A673 (cell line): Measurements from ENCODE around the gene ZNF184. TPM values are rescaled to one million over a fixed set of nuclear protein-coding genes. Genes with fewer than 3 reads are reported as not detected.

ENCODE experiments used
- BruUV-seq: library from RNA; stranded (reverse); fragments of 400-500 nt; replicated peaks from 2 replicates; lab custom pipeline; 2021; lab: Mats Ljungman, UMichigan
- CTCF ChIA-PET: fragments of 300-600 bp; sonication (Branson Sonifier 250); formaldehyde crosslinking; loops from one replicate; lab custom pipeline; 2022; ENCODE audit warnings: antibody characterized with exemption; lab: Charles Lee
- POLR2A ChIA-PET: fragments of 300-600 bp; sonication (Branson Sonifier 250); formaldehyde crosslinking; loops from one replicate; lab custom pipeline; 2022; ENCODE audit warnings: antibody characterized with exemption; ENCODE audit not compliant: low non-redundant PET; lab: Charles Lee
- DNase-seq: peaks from one replicate; pipeline ENCODE4 v3.0.0-alpha.2; 2015; ENCODE audit warnings: low spot score
- H3K27ac ChIP-seq: fragments of 200-600 bp; sonication (generic); 2 replicates; pipeline ENCODE4 v1.5.1; 2016; ENCODE audit warnings: mixed run types, low read depth, mild to moderate bottlenecking, mixed read lengths, antibody characterized with exemption, low read length; ENCODE audit not compliant: poor library complexity, severe bottlenecking
- H3K27me3 ChIP-seq: fragments of 200-600 bp; sonication (generic); replicated peaks from 2 replicates; pipeline ENCODE4 v1.6.1; 2017; ENCODE audit warnings: mixed run types, low read depth, mild to moderate bottlenecking, mixed read lengths, antibody characterized with exemption, low read length; ENCODE audit not compliant: insufficient read depth, poor library complexity
- H3K36me3 ChIP-seq: fragments of 200-600 bp; sonication (generic); 2 replicates; pipeline ENCODE4 v1.6.1; 2016; ENCODE audit warnings: mixed run types, mild to moderate bottlenecking, mixed read lengths, antibody characterized with exemption, low read length; ENCODE audit not compliant: insufficient read depth, poor library complexity, severe bottlenecking
- H3K4me1 ChIP-seq: fragments of 200-600 bp; sonication (generic); 2 replicates; pipeline ENCODE4 v1.6.1; 2017; ENCODE audit warnings: mixed run types, mild to moderate bottlenecking, mixed read lengths, antibody characterized with exemption, low read length; ENCODE audit not compliant: insufficient read depth, poor library complexity, severe bottlenecking
- H3K4me3 ChIP-seq: fragments of 200-600 bp; sonication (generic); 2 replicates; pipeline ENCODE4 v1.5.1; 2016; ENCODE audit warnings: low read depth, mixed run types, mild to moderate bottlenecking, mixed read lengths, low read length; ENCODE audit not compliant: poor library complexity, severe bottlenecking
- H3K9me3 ChIP-seq: fragments of 200-600 bp; sonication (generic); 2 replicates; pipeline ENCODE4 v1.6.1; 2016; ENCODE audit warnings: mixed run types, low read depth, mild to moderate bottlenecking, mixed read lengths, antibody characterized with exemption, low read length; ENCODE audit not compliant: poor library complexity, severe bottlenecking
- EZH2 ChIP-seq: fragments of 200-600 bp; sonication (generic); IDR thresholded peaks from 2 replicates; pipeline ENCODE4 v1.6.1; 2017; ENCODE audit warnings: borderline replicate concordance, low read depth, mild to moderate bottlenecking, mixed read lengths, antibody characterized with exemption, low read length; ENCODE audit not compliant: poor library complexity, severe bottlenecking
- intact Hi-C: fragments of 100-400 bp; cut with micrococcal nuclease; formaldehyde crosslinking; loops from one replicate; pipeline ENCODE4 v1.10.0; 2022; ENCODE audit not compliant: unreplicated experiment
- total RNA-seq: library from RNA; stranded (reverse); gene quantifications from 2 replicates; pipeline ENCODE4 v1.2.3, GENCODE V29; 2021
- TF ChIP-seq, protein P1 (sequence below): fragments of 300-800, 200-600 bp; sonication (generic); conservative IDR thresholded peaks from 2 replicates; pipeline ENCODE4 v1.5.1; 2017; ENCODE audit warnings: low read depth, mild to moderate bottlenecking, antibody characterized with exemption, low read length, moderate library complexity, mixed read lengths

Gene ZNF184
- total RNA-seq, 1 experiment from 2014 or later: 19.1 TPM

DNA sequence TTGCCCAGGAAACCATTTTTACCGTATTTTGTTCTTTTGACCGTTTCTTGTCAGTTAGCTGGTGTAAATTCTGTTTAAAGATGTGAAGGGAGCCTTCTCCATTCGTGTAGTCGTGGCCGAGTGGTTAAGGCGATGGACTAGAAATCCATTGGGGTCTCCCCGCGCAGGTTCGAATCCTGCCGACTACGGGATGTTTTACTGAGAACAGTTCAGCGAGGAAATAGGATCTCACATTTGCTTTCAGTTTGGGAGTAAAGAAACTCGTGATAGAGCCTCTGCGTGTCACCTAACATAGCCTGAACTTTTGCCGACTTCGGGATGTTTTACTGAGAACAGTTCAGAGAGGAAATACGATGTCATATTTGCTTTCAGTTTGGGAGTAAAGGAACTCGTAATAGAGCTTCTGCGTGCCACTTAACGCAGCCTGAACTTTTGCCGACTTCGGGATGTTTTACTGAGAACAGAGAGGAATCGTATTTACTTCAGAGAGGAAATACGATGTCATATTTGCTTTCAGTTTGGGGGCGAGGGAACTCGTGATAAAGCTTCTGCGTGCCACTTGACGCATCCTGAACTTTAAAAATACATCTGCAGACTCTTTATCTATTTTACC lies 5.9 kb upstream of the ZNF184 start:
- Histone ChIP-seq H3K9me3 (no peaks in the 10 kb centered on the region), H3K27ac (peak overlapping the region; percentile 71), H3K27me3 (no peaks in the 10 kb centered on the region), H3K4me1 (peaks cover 4% of the 10 kb centered on the region), H3K36me3 (no peaks in the 10 kb centered on the region), H3K4me3 (peak overlapping the region; percentile 62)
- ChIA-PET POLR2A (no interaction called here), CTCF (no interaction called here)
- no peak for TF ChIP-seq EZH2
- TF ChIP-seq, protein P1, sequence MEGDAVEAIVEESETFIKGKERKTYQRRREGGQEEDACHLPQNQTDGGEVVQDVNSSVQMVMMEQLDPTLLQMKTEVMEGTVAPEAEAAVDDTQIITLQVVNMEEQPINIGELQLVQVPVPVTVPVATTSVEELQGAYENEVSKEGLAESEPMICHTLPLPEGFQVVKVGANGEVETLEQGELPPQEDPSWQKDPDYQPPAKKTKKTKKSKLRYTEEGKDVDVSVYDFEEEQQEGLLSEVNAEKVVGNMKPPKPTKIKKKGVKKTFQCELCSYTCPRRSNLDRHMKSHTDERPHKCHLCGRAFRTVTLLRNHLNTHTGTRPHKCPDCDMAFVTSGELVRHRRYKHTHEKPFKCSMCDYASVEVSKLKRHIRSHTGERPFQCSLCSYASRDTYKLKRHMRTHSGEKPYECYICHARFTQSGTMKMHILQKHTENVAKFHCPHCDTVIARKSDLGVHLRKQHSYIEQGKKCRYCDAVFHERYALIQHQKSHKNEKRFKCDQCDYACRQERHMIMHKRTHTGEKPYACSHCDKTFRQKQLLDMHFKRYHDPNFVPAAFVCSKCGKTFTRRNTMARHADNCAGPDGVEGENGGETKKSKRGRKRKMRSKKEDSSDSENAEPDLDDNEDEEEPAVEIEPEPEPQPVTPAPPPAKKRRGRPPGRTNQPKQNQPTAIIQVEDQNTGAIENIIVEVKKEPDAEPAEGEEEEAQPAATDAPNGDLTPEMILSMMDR: no peak
- intact Hi-C loops: loop anchor here (2.0 to 10.0 kb wide), 5 partner anchors 68 to 304 kb away; no protein-coding TSS in a partner anchor
- peak; percentile 92 for DNase-seq
- BruUV-seq: no TSS peak

DNA sequence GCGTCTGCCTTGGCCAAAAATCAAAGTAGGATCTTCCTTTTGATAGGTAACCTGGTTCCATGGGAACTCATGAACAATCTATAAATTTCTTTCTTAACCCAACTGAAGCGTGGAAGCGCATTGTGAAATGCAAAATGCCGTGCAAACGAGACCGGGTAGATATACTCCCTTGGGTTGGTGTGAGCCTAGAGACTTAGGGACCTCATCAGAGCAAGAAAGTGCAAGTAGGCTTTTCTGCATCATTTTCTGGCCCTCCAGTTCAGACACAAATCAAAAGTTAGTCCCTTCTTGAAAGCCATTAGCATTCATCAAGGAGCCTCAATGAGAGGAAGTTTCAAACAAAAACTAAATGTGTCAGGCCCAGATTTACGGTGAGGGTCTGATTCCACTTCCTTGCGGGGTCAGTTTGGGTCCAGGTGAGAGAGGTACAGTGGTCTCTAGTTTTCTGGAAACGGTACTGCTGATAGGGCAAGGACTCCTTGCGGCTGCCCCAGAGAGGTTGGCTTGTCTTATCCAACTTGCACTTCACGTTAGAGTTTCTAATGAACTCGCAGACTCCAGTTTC lies 5.3 kb upstream of the ZNF184 start:
- Histone ChIP-seq H3K9me3 (no peaks in the 10 kb centered on the region), H3K36me3 (no peaks in the 10 kb centered on the region), H3K4me3 (peak overlapping the region; percentile 62), H3K4me1 (peaks cover 4% of the 10 kb centered on the region), H3K27me3 (no peaks in the 10 kb centered on the region), H3K27ac (peak overlapping the region; percentile 71)
- peak; percentile 35 for DNase-seq
- TF ChIP-seq EZH2: no peak
- TF ChIP-seq, protein P1: no peak
- ChIA-PET CTCF (no interaction called here), POLR2A (no interaction called here)
- no TSS peak for BruUV-seq
- intact Hi-C loops: loop anchor here (2.0 to 10.0 kb wide), 5 partner anchors 69 to 303 kb away; no protein-coding TSS in a partner anchor

DNA sequence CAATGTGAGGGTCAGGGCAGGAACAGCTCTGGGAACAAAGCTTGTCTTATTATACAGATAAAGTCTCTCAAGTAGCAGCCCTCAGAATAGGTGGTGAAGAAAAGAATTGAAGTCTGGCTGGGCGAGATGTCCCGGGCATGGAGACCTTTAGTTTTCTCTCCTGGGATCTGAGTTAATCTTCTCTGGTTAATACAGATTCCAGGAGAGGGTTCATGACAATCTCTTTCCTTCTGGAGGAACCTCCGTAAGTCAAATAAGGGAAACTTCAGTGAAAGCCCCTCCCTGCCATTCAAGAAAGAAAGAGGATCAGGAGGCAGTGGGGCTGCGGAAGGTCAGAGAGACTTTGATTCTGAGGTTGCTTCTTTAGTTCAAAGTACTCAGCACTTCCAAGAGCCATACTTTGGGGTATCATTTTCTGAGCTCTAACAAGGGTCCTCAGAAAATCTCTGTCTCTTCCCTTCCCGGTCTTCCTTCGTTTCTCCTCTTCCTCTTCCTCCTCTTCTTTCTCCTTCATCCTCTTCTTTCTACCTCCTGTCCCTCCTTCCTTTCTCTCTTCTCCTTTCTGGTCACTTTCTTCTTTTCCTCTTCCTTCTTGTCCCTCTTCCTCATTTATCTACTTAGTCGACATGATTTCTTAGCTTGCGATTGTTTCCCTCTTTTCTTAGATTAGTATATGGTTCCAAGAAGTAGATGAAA lies 4.6 kb upstream of the ZNF184 start:
- CTCF ChIA-PET: no interaction called here

More for the DNA sequence above, 4.6 kb upstream of the ZNF184 start:
- H3K4me1 ChIP-seq: peaks cover 4% of the 10 kb centered on the region
- peak overlapping the region; percentile 11 for H3K27ac ChIP-seq
- DNase-seq: no peak
- no TSS peak for BruUV-seq
- no peak for TF ChIP-seq EZH2
- TF ChIP-seq, protein P1: no peak
- H3K9me3 ChIP-seq: no peaks in the 10 kb centered on the region
- POLR2A ChIA-PET: no interaction called here
- H3K27me3 ChIP-seq: no peaks in the 10 kb centered on the region
- H3K4me3 ChIP-seq: peak overlapping the region; percentile 62
- intact Hi-C loops: loop anchor here (2.0 to 10.0 kb wide), 5 partner anchors 69 to 303 kb away; no protein-coding TSS in a partner anchor
- no peaks in the 10 kb centered on the region for H3K36me3 ChIP-seq
